GM12878 (cell line): ENCODE results near the gene TAS2R38. TPM values are rescaled to one million over a fixed set of nuclear protein-coding genes. Genes with fewer than 3 reads are reported as not detected.

Experiments used
- ATAC-seq: fragments of 200-7000 bp; cut with Tn5 transposase; 3 replicates; pipeline ENCODE4 v1.9.1; 2020; ENCODE audit warnings: mild to moderate bottlenecking, moderate library complexity
- BruUV-seq: library from RNA; stranded (reverse); fragments of 400-500 nt; replicated peaks from 2 replicates; lab custom pipeline; 2021; lab: Mats Ljungman, UMichigan
- CTCF ChIA-PET: fragments of 300-600 bp; sonication (Branson Sonifier 250); formaldehyde crosslinking; extraction: SDS; loops from one replicate; lab custom pipeline; 2021; ENCODE audit warnings: inconsistent platforms; lab: Yijun Ruan, JAX
- POLR2A ChIA-PET: fragments of 350-600 bp; formaldehyde crosslinking; extraction: SDS; loops from one replicate; lab custom pipeline; 2021; ENCODE audit warnings: inconsistent platforms; lab: Charles Lee
- RAD21 ChIA-PET: fragments of 300-600 bp; sonication (Branson Sonifier 250); formaldehyde crosslinking; loops from one replicate; lab custom pipeline; 2023; ENCODE audit warnings: antibody characterized with exemption; ENCODE audit not compliant: unreplicated experiment; lab: Charles Lee
- SMC1A ChIA-PET: fragments of 300-600 bp; sonication (Branson Sonifier 250); formaldehyde crosslinking; loops from one replicate; lab custom pipeline; 2023; ENCODE audit not compliant: unreplicated experiment, uncharacterized antibody; lab: Charles Lee
- DNase-seq: peaks from one replicate; pipeline ENCODE4 v3.0.0-alpha.2; 2011; ENCODE audit warnings: low read depth, low spot score
- FAIRE-seq: peaks from 3 replicates; lab custom pipeline; 2011; peaks lifted over from hg19 to GRCh38; lab: Jason Lieb, UNC
- H2AFZ ChIP-seq: 2 replicates; pipeline ENCODE4 v1.6.0; 2011; ENCODE audit warnings: low read depth, low read length, control low read depth; ENCODE audit not compliant: control insufficient read depth
- H3K27ac ChIP-seq: 2 replicates; pipeline ENCODE4 v1.5.1; 2011; ENCODE audit warnings: control low read depth; ENCODE audit not compliant: control insufficient read depth, insufficient read depth
- H3K27me3 ChIP-seq, 2 experiments: replicated peaks in 1 of 2; 2 replicates each; pipeline versions ENCODE4 v1.6.0 to v1.6.1; 2011; ENCODE audit warnings: low read length in 1 of 2; ENCODE audit not compliant: control insufficient read depth in 2 of 2, insufficient read depth in 2 of 2
- H3K36me3 ChIP-seq, 2 experiments: 2 replicates each; pipeline ENCODE4 v1.5.1; 2011; ENCODE audit warnings: low read length in 1 of 2; ENCODE audit not compliant: control insufficient read depth in 2 of 2, insufficient read depth in 2 of 2
- H3K4me1 ChIP-seq: 2 replicates; pipeline ENCODE4 v1.6.1; 2011; ENCODE audit warnings: mild to moderate bottlenecking, low read length, moderate library complexity, mixed read lengths; ENCODE audit not compliant: control insufficient read depth, insufficient read depth
- H3K4me2 ChIP-seq: 2 replicates; pipeline ENCODE4 v1.6.0; 2011; ENCODE audit warnings: control low read depth; ENCODE audit not compliant: control insufficient read depth, insufficient read depth
- H3K4me3 ChIP-seq: fragments of 200-600 bp; sonication (generic); 2 replicates; pipeline ENCODE4 v1.5.1; 2016
- H3K79me2 ChIP-seq: 2 replicates; pipeline ENCODE4 v1.6.0; 2011; ENCODE audit warnings: low read length; ENCODE audit not compliant: control insufficient read depth, insufficient read depth
- H3K9ac ChIP-seq: 2 replicates; pipeline ENCODE4 v1.8.0; 2011; ENCODE audit warnings: low read length, control low read depth, mixed read lengths; ENCODE audit not compliant: control insufficient read depth, insufficient read depth
- H3K9me3 ChIP-seq: replicated peaks from 3 replicates; pipeline ENCODE4 v1.5.1; 2011; ENCODE audit warnings: mild to moderate bottlenecking, low read length; ENCODE audit not compliant: control insufficient read depth, insufficient read depth
- H4K20me1 ChIP-seq: 2 replicates; pipeline ENCODE4 v1.6.0; 2011; ENCODE audit not compliant: control insufficient read depth, insufficient read depth
- MYC ChIP-seq: IDR thresholded peaks from 2 replicates; pipeline ENCODE4 v1.6.1; 2011; ENCODE audit warnings: mild to moderate bottlenecking, low read length, moderate library complexity, inconsistent platforms; ENCODE audit not compliant: insufficient read depth, insufficient replicate concordance, insufficient read length, severe bottlenecking
- NR2F1 ChIP-seq: fragments of 450-650 bp; conservative IDR thresholded peaks from 2 replicates; pipeline ENCODE4 v1.6.1; 2017; ENCODE audit warnings: mild to moderate bottlenecking
- ZNF592 ChIP-seq: fragments of 450-650 bp; IDR thresholded peaks from 2 replicates; pipeline ENCODE4 v1.6.1; 2017; ENCODE audit warnings: mild to moderate bottlenecking, moderate library complexity
- WGBS: methylation state at CpG from one replicate; pipeline ENCODE4 v1.1.6; 2016; ENCODE audit warnings: low lambda C conversion rate; ENCODE audit not compliant: insufficient replicate concordance, insufficient coverage; ENCODE audit errors: missing lambda C conversion rate; 5-methylcytosine and 5-hydroxymethylcytosine counted together
- in situ Hi-C: fragments of 300-500 bp; cut with MboI; formaldehyde crosslinking; loops from 9 replicates; pipeline ENCODE4 v1.14.3; 2018; ENCODE audit warnings: mixed read lengths
- intact Hi-C: fragments of 100-400 bp; cut with micrococcal nuclease; formaldehyde crosslinking; loops from one replicate; pipeline ENCODE4 v1.14.2; 2022; ENCODE audit not compliant: unreplicated experiment
- polyA plus RNA-seq, 11 experiments: library from polyadenylated mRNA; depleted of rRNA in 4 of 11; unstranded in 6 of 11; stranded (reverse) in 5 of 11; fragments of >200 nt; fragmentation: Nextera tagmentation in 4 of 11; fragmentation: Illumina TruSeq in 1 of 11; extraction: Ambion mirVana in 4 of 11; extraction: Trizol in 1 of 11; gene quantifications; 1 replicate in 1 of 11; 2 replicates in 10 of 11; pipeline versions ENCODE4 v1.2.1 to v1.2.3, GENCODE V29; 2011 to 2016; ENCODE audit warnings: inconsistent platforms in 2 of 11, missing spikeins in 2 of 11, low read depth in 1 of 11
- total RNA-seq, 4 experiments: library from RNA; depleted of rRNA in 3 of 4; stranded (reverse); fragments of >200 nt in 3 of 4; fragmentation: Illumina TruSeq in 1 of 4; extraction: Trizol in 1 of 4; gene quantifications; 2 replicates each; pipeline versions ENCODE4 v1.2.1 to v1.2.3, GENCODE V29; 2013 to 2021

Gene TAS2R38
- total and polyA plus RNA-seq, 10 of the 15 experiments (the other 5 are each of a cell fraction or from before 2014, with no cell fraction given), result not detected

DNA sequence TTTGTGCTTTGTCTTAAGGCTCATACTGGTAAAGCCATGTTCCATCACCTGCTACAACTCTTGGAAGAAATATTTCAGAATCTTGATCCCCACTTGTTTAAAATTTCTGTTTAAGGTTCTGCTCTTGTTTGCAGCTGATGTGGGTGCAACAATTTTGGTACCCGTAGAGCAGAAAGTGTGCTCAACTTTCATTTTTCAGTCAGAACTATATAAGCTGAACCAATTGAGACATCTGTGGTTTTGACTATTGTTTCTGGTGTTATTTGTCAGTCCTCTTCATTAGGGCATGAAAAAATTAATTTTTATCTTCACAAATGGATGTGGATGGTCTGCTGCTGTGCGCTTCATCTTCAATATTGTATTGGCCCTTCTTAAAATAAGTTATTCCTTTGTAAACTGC lies 33.0 kb upstream of the TAS2R38 start (continued):
- no peak for TF ChIP-seq MYC
- TF ChIP-seq, all 136 proteins: peak for 0

- no TSS peak for BruUV-seq
- H4K20me1 ChIP-seq, result no peaks in the 10 kb centered on the region
- H3K36me3 ChIP-seq, result no peaks in the 10 kb centered on the region
- FAIRE-seq (no peak), ATAC-seq (no peak), DNase-seq (no peak)
- CTCF ChIA-PET, result interaction anchor here (1.6 kb wide), 1 partner anchor 26 kb away, joined by 5 read pairs; no protein-coding TSS in a partner anchor
- no peaks in the 10 kb centered on the region for H3K9me3 ChIP-seq
- H3K4me1 ChIP-seq, result no peaks in the 10 kb centered on the region
- H3K4me3 ChIP-seq, result no peak overlapping the region
- no peak for TF ChIP-seq NR2F1
- TF ChIP-seq ZNF592, result no peak
- no peaks in the 10 kb centered on the region for H3K79me2 ChIP-seq
- intact Hi-C loops (no loop called here), in situ Hi-C loops (no loop called here)
- SMC1A ChIA-PET, result no interaction called here
- POLR2A ChIA-PET, result no interaction called here
- WGBS, result 0% methylated on average over 1 of the region's 1 CpG
- no peak overlapping the region for H3K27ac ChIP-seq
- no peak overlapping the region for H3K9ac ChIP-seq
- RAD21 ChIA-PET, result no interaction called here
- no peak overlapping the region for H2AFZ ChIP-seq
- H3K4me2 ChIP-seq, result no peak overlapping the region
- H3K27me3 ChIP-seq, result no peaks in the 10 kb centered on the region
Measured at GRCh38 chr7:142002179-142002578, 28.6 kb upstream of the TAS2R38 start.
